Body of pancreas (tissue), 4 donors: ENCODE results near the gene FCRLA. TPM values are rescaled to one million over a fixed set of nuclear protein-coding genes. Genes with fewer than 3 reads are reported as not detected.

Source experiments
- ATAC-seq: fragments of 150-250 bp; one replicate; pipeline ENCODE4 v1.9.1; 2016
- DNase-seq, 4 donors: peaks; one replicate each; pipeline ENCODE4 v3.0.0-alpha.2; 2019
- H3K27ac ChIP-seq, 4 donors: fragments of 200-600 bp; sonication (generic); 1 replicate in 3 of 4; 2 replicates in 1 of 4; pipeline versions ENCODE4 v1.5.1 to v1.6.1; 2016 to 2019; ENCODE audit warnings: mild to moderate bottlenecking in 1 of 4, mixed read lengths in 1 of 4, moderate library complexity in 1 of 4
- H3K27me3 ChIP-seq, 2 donors: fragments of 200-600 bp; sonication (generic); one replicate each; pipeline ENCODE4 v1.6.0; 2016; ENCODE audit warnings: mild to moderate bottlenecking in 1 of 2
- H3K36me3 ChIP-seq, 2 donors: fragments of 200-600 bp; sonication (generic); replicated peaks in 1 of 2; 2 replicates each; pipeline ENCODE4 v1.5.1; 2016; ENCODE audit warnings: low read depth in 2 of 2; ENCODE audit not compliant: insufficient read depth in 1 of 2
- H3K4me1 ChIP-seq: fragments of 200-600 bp; sonication (generic); one replicate; pipeline ENCODE4 v1.6.0; 2016
- H3K4me3 ChIP-seq, 2 donors: fragments of 200-600 bp; sonication (generic); 1 replicate in 1 of 2; 2 replicates in 1 of 2; pipeline ENCODE4 v1.5.1; 2016 to 2019
- H3K9me3 ChIP-seq, 3 donors: fragments of 200-600 bp; sonication (generic); 1 replicate in 2 of 3; 2 replicates in 1 of 3; pipeline ENCODE4 v1.5.1; 2016
- POLR2A ChIP-seq, 3 donors: fragments of 450-650 bp; IDR thresholded peaks; one replicate each; pipeline ENCODE4 v1.6.1; 2016; ENCODE audit warnings: antibody characterized with exemption in 3 of 3, mild to moderate bottlenecking in 2 of 3
- WGBS, 2 donors: methylation state at CpG; one replicate each; pipeline ENCODE4 v1.1.5; 2017; 5-methylcytosine and 5-hydroxymethylcytosine counted together
- intact Hi-C: fragments of 100-400 bp; cut with DNase I; formaldehyde crosslinking; loops from one replicate; pipeline ENCODE4 v1.15.1; 2023
- total RNA-seq, 2 donors: library from RNA; depleted of rRNA; stranded (reverse); fragments of >200 nt; gene quantifications; one replicate each; pipeline ENCODE4 v1.1.0, GENCODE V29; 2016
- TF ChIP-seq, protein P1 (sequence below), 7 experiments: fragments of 450-650 bp in 4 of 7; fragments of 200-600 bp in 3 of 7; sonication (generic) in 3 of 7; IDR thresholded peaks; one replicate each; pipeline ENCODE4 v1.5.1; 2016 to 2019; ENCODE audit warnings: antibody characterized with exemption in 7 of 7

Gene FCRLA
- total RNA-seq, 2 donors from 2014 or later, result not detected

DNA sequence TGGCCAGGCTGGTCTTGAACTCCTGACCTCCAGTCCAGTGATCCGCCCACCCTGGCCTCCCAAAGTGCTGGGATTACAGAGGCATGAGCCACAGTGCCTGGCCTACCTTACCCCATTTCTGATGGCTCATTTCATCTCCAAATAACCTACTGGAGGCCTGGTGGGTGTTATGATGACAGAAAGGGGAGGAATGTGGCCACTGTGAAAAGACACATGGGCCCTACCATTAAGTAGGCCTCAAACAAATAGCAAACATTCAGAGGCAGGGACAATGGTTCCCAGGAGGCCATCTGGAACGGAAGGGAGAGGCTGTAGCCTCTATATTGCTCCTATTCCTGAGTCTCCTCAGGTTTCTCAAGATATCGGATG lies 932 bp upstream of the FCRLA start:
- H3K4me1 ChIP-seq, result no peaks in the 10 kb centered on the region
- H3K4me3 ChIP-seq, result no peak overlapping the region
- no peak for DNase-seq
- intact Hi-C loops, result no loop called here
- H3K27me3 ChIP-seq, result no peaks in the 10 kb centered on the region
- no peak for TF ChIP-seq POLR2A (IDR thresholded peaks at IDR 0.05)
- TF ChIP-seq, protein P1, sequence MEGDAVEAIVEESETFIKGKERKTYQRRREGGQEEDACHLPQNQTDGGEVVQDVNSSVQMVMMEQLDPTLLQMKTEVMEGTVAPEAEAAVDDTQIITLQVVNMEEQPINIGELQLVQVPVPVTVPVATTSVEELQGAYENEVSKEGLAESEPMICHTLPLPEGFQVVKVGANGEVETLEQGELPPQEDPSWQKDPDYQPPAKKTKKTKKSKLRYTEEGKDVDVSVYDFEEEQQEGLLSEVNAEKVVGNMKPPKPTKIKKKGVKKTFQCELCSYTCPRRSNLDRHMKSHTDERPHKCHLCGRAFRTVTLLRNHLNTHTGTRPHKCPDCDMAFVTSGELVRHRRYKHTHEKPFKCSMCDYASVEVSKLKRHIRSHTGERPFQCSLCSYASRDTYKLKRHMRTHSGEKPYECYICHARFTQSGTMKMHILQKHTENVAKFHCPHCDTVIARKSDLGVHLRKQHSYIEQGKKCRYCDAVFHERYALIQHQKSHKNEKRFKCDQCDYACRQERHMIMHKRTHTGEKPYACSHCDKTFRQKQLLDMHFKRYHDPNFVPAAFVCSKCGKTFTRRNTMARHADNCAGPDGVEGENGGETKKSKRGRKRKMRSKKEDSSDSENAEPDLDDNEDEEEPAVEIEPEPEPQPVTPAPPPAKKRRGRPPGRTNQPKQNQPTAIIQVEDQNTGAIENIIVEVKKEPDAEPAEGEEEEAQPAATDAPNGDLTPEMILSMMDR (IDR thresholded peaks at IDR 0.05), result no peak
- ATAC-seq, result no peak
- H3K36me3 ChIP-seq, result no peaks in the 10 kb centered on the region
- 71 to 85% methylated on average over 3 of the region's 3 CpGs for WGBS, 2 donors
- no peak overlapping the region for H3K27ac ChIP-seq
- no peaks in the 10 kb centered on the region for H3K9me3 ChIP-seq

DNA sequence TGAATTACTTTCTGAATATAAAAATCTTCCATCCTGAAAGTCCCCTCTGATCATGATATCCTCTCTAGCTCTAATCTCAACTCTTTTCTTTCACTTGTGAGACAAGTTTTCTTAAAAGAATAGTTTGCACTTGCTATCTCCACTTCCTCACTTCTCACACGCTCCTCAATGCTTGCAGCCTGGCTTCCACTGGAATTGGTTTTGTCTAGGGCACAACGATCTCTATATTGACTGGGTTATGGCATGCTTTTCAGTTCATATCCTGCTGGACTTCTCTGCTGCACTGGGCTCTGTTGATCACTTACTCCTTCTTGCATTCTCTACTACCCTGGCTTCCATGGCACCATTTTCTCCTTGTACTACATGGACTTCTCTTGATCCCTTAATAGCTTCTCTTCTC lies 474 bp downstream of the FCRLA start:
- no peak for TF ChIP-seq POLR2A (IDR thresholded peaks at IDR 0.05)
- TF ChIP-seq, protein P1 (IDR thresholded peaks at IDR 0.05), result no peak
- 72 to 79% methylated on average over 2 of the region's 2 CpGs for WGBS, 2 donors
- H3K4me1 ChIP-seq, result no peaks in the 10 kb centered on the region

DNA sequence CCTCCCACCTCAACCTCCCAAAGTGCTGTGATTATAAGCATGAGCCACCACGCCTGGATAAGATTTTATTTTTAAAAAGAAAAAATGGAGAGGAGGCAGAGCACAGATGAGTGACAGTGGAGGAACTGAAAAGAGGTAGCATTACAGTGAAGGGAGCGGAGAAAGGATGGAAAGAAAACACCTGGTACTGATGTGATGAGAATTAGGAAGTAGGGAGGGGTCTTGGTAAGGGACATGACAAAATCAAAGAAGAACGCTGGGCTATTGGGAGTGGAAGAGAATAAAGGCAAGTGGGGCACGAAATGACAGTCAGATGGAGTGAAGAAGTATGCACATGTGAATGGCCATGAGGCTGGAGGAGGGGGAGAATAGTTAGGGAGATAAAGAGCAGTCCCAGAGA lies 2.3 kb downstream of the FCRLA start:
- intact Hi-C loops, result no loop called here
- H3K36me3 ChIP-seq, result no peaks in the 10 kb centered on the region
- no peak for TF ChIP-seq POLR2A (IDR thresholded peaks at IDR 0.05)
- TF ChIP-seq, protein P1 (IDR thresholded peaks at IDR 0.05), result no peak
- no peaks in the 10 kb centered on the region for H3K27me3 ChIP-seq
- ATAC-seq (no peak), DNase-seq (no peak)
- no peak overlapping the region for H3K4me3 ChIP-seq
- no peaks in the 10 kb centered on the region for H3K4me1 ChIP-seq
- H3K9me3 ChIP-seq, result no peaks in the 10 kb centered on the region
- H3K27ac ChIP-seq, result no peak overlapping the region
- WGBS, 2 donors, result 62 to 66% methylated on average over 4 of the region's 4 CpGs

More for the DNA sequence above, 474 bp downstream of the FCRLA start:
- H3K36me3 ChIP-seq, result no peaks in the 10 kb centered on the region
- H3K4me3 ChIP-seq, result no peak overlapping the region
- no peak overlapping the region for H3K27ac ChIP-seq
- intact Hi-C loops, result no loop called here
- DNase-seq (no peak), ATAC-seq (no peak)
- no peaks in the 10 kb centered on the region for H3K27me3 ChIP-seq
- no peaks in the 10 kb centered on the region for H3K9me3 ChIP-seq

DNA sequence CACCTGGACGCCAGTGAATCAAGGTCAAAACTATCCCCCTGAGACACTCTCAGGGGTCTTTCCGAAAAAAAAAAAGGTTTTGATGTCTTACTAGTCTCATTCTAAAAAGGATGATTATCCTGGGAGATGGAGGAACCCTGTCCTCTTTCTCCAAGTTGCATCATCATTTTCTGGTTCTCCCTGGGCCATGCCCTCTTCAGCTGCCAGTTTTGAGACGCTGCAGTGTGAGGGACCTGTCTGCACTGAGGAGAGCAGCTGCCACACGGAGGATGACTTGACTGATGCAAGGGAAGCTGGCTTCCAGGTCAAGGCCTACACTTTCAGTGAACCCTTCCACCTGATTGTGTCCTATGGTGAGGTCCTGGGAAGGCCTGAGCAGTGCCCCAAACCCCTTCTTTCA lies 3.5 kb downstream of the FCRLA start:
- no peak for TF ChIP-seq POLR2A (IDR thresholded peaks at IDR 0.05)
- TF ChIP-seq, protein P1 (IDR thresholded peaks at IDR 0.05), result no peak
- intact Hi-C loops, result no loop called here
- Histone ChIP-seq H3K9me3 (no peaks in the 10 kb centered on the region), H3K4me3 (no peak overlapping the region), H3K4me1 (no peaks in the 10 kb centered on the region), H3K27ac (no peak overlapping the region), H3K27me3 (no peaks in the 10 kb centered on the region), H3K36me3 (no peaks in the 10 kb centered on the region)
- no peak for ATAC-seq
- DNase-seq, result no peak
- WGBS, 2 donors, result 59% methylated on average over 4 of the region's 4 CpGs

DNA sequence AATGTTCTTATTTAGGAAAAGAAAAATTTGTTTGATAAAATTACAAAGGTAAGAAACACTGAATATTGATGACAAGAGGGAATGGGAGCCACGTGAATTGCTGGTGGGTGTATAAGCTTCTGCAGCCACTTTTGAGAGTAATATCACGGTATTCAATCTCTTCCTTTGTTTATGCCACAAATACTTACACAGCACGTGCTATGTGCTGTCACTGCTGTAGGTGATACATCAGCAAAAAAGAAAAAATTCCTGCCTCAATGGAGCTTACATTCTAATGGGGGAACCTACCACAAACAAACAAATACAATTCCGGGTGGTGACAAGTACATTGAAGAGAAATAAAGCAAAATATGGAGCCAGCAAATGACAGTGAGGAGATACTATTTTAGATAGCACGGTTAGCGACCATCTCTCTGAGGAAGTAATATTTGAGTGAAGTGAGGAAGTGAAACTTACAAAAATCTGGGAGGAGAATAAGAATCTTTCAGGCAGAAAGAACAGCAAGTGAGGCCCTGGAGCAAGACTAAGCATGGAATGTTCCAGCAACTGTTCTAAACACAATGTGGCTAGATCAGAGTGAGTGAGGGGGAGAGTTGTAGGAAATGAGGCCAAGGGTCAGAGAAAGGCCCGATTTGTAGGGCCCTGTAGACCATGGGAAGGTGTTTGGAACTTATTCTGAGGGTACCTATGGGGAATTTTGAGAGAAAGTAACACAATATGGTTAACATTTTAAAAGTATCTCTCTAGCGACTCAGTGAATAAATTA lies 11.7 kb downstream of the FCRLA start:
- Histone ChIP-seq H3K9me3 (no peaks in the 10 kb centered on the region), H3K27ac (no peak overlapping the region), H3K4me3 (no peak overlapping the region), H3K4me1 (no peaks in the 10 kb centered on the region), H3K27me3 (no peaks in the 10 kb centered on the region), H3K36me3 (no peaks in the 10 kb centered on the region)
- no peak for TF ChIP-seq POLR2A (IDR thresholded peaks at IDR 0.05)
- TF ChIP-seq, protein P1 (IDR thresholded peaks at IDR 0.05), result no peak
- ATAC-seq (no peak), DNase-seq (no peak)
- intact Hi-C loops, result no loop called here
- WGBS, 2 donors, result 71 to 74% methylated on average over 8 of the region's 8 CpGs
